GM19372 (cell line): ENCODE results near the gene ATP13A1.
A peak's percentile ranks its signal among the peaks of the same experiment; 100 is the strongest.
"Not testable (repeated sequence)": the region's sequence is repeated elsewhere in the genome, so short reads cannot be mapped to it uniquely, and the experiment has no call there.

Experiments used
- ATAC-seq: cut with Tn5 transposase; IDR thresholded peaks from one replicate; pipeline ENCODE4 v1.9.1; 2021; ENCODE audit warnings: mild to moderate bottlenecking, low read depth, moderate library complexity; ENCODE audit not compliant: unreplicated experiment

The ATP13A1 gene

GRCh38 chr19:19626516-19627472 lies 36.7 kb downstream of the ATP13A1 start:
- ATAC-seq = no peak

GRCh38 chr19:19624032-19624570 lies 39.4 kb downstream of the ATP13A1 start:
- no peak for ATAC-seq

DNA sequence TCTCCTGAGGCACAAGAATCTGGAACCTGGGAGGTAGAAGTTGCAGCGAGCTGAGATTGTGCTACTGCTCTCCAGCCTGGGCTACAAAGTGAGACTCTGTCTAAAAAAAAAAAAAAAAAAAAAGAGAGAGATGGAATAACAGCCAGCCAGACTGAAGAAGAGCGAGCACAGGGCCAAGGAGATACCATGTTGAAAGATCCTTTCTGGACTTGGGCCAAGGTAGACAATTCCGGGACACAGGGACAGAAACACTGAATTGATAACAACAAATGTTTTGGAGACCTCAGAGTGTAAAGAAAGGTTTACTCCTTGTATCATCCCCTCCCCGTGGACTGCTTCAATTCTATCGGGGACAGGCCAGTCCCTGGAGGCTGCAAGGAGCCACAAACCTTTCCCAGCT lies 40.1 kb downstream of the ATP13A1 start:
- ATAC-seq = no peak

- ATAC-seq = no peak
These were observed 43.6 kb downstream of the ATP13A1 start for GRCh38 chr19:19619849-19620210.

- ATAC-seq = no peak
These were observed 44.2 kb downstream of the ATP13A1 start for GRCh38 chr19:19619181-19619848.

- ATAC-seq = peak; percentile 93
These were observed 45.0 kb downstream of the ATP13A1 start, which contains the start of gene PBX4 for GRCh38 chr19:19618219-19619051. PBX4 (minus strand) TSS chr19:19618687; CDS start chr19:19618629, 58 bp downstream.

DNA sequence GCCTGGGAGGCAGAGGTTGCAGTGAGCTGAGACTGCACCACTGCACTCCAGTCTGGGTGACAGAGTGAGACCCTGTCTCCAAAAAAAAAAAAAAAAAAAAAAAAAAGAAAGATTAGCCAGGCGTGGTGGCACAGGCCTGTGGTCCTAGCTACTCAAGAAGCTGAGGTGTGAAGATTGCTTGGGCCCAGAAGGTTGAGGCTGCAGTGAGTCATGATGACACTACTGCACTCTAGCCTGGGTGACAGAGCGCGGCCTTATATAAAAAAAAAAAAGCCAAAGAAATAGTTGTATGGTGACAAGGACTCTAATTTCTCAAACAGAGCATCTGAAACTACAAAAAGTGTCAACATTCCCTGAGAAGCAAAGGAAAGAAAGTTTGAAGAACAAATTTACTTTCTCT lies 48.4 kb downstream of the ATP13A1 start:
- no peak for ATAC-seq

GRCh38 chr19:19613506-19613905 lies 50.0 kb downstream of the ATP13A1 start:
- no peak for ATAC-seq

- ATAC-seq = no peak
These were observed 52.9 kb downstream of the ATP13A1 start for GRCh38 chr19:19610376-19611202.

- not testable (repeated sequence) for ATAC-seq
These were observed 56.8 kb downstream of the ATP13A1 start for GRCh38 chr19:19606686-19607085.

DNA sequence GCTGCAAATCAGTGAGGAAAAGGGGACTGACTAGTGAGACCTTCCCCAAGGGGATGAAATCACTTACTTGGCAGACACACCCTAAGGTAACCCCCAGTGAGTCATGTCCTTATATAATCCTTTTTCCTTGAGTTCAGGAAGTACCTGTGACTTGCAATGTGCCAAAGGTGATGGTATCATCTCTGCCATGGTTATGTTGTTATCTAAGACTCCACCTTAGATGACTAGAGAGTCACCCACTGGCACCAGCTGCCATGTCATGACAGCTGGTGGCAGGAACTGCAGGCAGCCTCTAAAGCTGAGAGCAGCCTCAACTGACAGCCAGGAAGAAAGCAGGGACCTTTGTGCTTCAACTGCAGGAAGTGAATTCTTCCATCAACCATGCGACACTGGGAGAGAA lies 57.5 kb downstream of the ATP13A1 start:
- no peak for ATAC-seq

DNA sequence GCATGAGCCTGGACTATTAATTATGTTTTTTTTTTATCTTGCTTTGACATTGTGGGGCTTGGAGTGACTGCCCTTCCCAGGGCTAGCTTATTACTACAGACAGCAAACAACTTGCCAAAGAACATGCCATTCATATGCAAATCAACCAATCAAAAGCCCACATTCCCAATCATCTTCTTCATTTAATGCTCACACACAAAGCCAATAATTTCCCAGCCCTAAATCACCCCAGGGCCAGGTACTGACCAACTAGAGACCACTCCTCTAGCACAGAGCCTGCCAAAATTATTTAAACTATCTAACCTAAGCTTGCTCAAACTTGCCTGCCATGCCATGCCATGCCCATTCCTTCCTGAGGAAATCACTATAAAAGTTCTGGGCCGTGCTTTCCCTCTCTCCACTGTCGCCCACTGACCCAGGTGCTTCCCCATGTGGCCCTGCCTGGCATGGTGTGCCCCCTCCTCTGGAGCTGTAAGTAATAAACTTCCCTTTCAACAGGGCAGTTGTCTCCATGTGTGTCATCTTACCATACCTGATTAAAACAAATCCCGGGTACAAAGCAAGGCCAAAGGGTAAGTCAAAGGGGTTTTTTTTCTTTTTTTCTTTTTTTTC lies 60.7 kb downstream of the ATP13A1 start:
- ATAC-seq = no peak

GRCh38 chr19:19602136-19602712 lies 61.3 kb downstream of the ATP13A1 start:
- no peak for ATAC-seq

DNA sequence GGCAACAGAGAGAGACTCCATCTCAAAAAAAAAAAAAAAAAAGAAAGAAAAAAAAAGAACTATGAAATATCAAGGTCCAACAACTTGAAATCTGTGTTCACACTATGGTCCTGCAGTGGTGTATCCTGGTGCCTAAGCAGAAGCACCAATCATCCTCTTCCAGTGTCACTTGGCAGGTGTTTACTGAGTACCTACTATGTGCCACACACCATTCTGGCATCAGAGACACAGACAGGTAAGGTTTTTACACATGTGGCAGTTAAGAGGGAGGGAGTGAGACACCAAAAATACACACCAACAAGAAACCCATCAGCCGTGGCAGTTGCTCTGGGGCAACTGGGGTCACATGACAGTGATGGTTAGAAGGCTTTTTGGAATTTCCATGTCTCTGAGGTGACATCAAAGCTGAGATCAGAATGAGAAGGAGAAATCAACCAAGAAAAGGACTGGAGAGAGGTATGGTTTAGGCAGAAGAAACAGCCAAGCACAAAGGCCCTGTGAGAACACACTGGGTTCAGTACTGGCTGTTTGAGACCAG lies 62.6 kb downstream of the ATP13A1 start:
- ATAC-seq = no peak

DNA sequence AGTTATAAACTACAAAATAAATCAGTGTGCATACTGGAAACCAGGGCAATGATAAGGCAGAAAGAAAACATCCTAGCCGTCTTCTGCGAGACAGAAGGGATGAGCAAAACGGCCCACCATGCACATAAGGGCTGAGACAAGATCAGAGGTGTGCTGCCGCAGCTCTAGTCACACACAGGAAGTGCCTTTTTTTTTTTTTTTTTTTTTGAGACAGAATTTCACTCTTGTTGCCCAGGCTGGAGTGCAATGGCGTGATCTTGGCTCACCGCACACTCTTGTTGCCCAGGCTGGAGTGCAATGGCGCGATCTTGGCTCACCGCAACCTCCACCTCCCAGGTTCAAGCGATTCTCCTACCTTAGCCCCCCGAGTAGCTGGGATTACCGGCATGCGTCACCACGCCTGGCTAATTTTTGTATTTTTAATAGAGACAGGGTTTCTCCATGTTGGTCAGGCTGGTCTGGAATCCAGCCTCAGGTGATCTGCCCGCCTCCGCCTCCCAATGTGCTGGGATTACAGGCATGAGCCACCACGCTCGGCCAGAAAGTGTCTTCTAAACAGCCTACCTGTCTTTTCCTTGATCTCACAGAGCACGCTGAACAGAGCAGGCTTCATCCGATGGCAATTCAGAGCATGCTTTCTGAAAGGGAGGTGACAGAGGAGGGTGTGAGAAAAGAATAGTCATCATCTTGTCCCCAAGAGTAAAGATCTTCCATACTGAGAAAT lies 64.6 kb downstream of the ATP13A1 start:
- not testable (repeated sequence) for ATAC-seq

DNA sequence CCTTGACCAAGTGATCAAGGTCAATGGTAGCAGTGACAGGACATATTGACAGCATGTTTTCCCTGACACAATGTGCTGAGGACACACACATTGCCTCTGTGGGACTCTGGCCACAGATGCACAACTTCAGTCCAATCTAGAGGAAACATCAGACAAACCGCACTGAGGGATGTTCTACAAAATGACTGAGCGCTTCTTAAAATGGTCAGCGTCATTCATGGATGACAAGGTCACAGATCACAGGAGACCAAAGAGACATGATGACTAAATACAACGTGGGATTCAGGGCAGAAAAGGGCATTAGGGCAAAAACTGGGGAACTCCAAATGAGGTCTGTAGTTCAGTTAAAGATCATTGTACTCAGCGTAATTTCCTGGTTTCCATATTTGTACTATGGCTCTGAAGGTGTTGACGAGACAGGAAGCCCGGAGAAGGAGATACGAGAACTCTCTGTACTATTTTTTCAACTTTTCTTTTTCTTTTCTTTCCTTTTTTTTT lies 65.6 kb downstream of the ATP13A1 start:
- peak; percentile 49 for ATAC-seq
